ENCODE data around the gene ITGB7.

GRCh38 chr12:53194973-53195372, 12.1 kb downstream of the ITGB7 start:
- TF ChIP-seq POLR2A (IDR thresholded peaks at IDR 0.05), result no peak
- TF ChIP-seq, protein P1, sequence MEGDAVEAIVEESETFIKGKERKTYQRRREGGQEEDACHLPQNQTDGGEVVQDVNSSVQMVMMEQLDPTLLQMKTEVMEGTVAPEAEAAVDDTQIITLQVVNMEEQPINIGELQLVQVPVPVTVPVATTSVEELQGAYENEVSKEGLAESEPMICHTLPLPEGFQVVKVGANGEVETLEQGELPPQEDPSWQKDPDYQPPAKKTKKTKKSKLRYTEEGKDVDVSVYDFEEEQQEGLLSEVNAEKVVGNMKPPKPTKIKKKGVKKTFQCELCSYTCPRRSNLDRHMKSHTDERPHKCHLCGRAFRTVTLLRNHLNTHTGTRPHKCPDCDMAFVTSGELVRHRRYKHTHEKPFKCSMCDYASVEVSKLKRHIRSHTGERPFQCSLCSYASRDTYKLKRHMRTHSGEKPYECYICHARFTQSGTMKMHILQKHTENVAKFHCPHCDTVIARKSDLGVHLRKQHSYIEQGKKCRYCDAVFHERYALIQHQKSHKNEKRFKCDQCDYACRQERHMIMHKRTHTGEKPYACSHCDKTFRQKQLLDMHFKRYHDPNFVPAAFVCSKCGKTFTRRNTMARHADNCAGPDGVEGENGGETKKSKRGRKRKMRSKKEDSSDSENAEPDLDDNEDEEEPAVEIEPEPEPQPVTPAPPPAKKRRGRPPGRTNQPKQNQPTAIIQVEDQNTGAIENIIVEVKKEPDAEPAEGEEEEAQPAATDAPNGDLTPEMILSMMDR (IDR thresholded peaks at IDR 0.05), result no peak

Measured in lower leg skin (tissue), 3 donors.